IPS DF 19.7 (cell line): ENCODE measurements around the gene CD34.

Experiments used
- DNase-seq: peaks from one replicate; pipeline ENCODE4 v3.0.0-alpha.2; 2013; ENCODE audit warnings: low read depth, low spot score

Gene CD34

DNA sequence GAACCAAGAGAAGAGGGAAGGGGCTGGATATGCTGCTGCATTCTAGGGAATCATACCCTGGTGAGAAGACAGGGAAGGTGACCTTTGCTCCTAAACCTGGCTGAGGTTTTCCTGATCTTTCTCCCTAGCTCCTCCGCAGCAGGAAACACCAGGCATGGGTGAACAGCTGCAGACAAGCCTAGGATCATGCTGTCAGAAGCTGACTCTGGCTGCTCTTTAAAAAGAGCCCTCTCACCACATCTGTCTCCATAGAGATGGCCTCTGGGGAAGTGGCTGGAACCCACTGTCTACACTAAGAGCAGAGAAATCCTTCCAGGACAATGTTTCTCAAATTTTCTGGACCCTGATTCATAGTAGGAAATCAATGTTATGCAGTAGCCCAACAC, 57.6 kb downstream of the CD34 start:
- no peak for DNase-seq

DNA sequence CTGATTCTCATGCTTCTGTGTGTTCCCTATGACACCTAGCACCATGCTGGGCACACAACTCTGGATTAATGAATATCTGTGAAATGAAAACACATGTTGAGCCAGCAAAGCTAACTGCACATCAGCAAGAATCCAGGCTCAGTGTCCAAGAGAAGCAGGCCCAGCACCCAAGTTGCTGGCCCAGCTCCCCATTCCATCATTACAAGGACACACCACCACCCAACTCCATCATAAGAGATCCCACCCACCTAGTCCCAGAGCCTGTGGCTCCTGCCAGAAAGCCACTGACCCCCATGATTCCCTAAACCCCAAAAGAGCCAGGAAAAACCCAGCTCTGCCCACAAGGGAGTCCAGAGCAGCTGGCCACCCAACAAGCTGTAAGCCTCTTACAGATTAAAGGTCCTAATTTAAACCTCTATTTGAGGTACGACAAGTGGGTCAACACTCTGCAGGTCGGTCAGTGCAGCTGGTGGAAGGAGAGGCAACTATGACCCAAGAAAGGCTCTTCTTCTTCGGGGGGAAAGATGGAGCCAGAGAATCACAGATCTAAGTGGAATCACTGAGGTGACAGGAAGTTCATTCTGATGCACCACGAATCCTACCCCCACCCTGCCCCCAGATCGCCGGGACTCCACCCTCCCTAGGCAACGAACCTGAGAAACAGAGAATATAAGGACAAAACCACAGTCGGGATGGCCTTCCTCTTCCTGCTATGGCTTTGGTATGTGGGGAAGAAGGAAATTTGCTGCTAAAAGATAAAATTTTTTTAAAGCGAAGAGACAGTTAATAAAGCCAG, 58.2 kb downstream of the CD34 start:
- DNase-seq: no peak

DNA sequence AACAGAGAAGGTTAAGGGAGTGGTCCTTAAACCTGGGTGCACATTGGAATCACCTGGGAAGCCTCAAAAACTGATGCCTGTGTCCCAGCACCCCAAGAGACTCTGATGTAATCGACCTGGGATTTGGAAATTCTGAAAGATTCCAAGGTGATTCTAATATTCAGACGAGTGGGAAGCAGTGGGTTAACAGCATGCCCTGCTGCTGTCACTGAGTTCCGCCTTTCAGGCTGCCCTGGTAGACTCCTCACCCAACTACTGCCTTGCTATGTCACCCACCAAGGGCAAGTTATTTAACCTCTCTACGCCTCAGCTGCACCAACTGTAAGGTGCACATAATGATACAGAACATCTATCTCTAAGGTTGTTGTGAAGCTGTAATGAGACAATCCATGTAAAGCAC, 59.2 kb downstream of the CD34 start:
- no peak for DNase-seq

DNA sequence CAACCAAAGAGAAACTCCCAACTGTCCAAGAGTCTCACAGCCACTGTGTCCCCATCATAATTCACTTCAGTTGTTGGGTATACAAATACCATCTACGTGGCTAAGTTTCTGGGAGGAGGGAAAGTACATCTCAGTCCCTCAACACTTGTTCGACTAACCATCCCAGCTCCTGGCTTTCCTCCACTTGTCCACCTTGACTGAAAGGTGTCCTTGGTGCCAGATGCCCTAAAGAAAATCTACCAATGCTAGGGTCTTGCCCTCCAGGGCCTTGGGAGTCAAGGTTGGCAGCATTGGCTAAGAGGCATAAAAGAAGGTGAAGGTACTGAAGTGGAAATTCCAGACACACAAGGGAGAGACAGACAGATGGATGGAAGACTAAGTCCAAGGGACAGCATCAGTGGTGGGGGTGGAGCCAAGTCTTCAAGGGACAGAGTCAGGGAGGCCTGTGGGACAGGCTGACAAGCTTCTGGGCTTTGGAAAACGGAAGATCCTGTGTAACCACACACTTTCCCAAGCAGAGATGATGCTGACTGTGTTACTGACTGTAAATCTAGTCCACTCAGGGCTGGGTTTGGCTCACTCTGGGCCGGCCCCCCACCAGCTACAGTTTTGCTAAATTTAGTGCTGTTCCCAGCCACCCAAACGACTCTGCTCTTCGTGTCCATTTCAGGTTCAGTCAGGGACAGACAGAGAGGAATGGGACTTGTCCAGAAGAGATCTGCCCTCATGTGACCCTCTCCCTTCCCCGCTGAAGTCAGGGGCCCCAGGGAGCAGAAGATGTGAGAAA, 60.1 kb downstream of the CD34 start:
- no peak for DNase-seq

DNA sequence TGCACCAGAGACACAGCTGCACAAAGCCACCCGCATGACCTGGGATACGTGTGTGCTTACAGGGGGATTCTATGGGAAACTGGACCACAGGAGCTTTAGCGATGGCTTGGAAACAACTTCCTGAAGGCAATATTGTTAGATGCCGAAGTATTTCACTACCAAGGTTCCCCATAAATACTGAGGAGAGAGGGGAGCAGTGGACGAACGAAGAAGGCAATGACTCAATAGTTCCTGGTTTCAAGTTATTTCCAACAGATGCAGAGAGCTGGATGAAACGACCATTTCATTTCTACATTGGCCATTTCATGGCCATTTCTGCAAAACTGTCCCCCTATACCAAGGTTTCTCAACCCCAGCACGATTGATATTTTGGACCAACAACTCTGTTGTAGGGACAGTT, 61.3 kb downstream of the CD34 start:
- DNase-seq: no peak

DNA sequence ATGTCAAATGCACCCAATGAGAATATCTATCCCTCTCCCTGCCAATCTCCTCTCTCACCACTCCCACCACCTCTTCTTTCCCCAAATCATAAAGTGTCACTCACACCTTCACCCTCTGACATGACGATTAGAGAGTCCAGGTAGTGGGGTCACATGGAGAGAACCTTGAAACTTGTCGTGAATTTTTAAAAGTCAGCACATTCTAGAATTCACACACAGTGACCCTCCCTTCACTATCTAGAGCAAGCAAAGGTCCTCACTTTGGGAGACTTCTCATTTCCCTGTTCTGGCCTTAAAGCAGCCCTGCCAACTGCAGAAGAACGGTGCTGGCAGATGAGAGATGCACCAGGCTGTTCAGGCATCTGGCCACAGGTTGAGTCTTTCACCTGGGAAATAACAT, 61.9 kb downstream of the CD34 start:
- no peak for DNase-seq

DNA sequence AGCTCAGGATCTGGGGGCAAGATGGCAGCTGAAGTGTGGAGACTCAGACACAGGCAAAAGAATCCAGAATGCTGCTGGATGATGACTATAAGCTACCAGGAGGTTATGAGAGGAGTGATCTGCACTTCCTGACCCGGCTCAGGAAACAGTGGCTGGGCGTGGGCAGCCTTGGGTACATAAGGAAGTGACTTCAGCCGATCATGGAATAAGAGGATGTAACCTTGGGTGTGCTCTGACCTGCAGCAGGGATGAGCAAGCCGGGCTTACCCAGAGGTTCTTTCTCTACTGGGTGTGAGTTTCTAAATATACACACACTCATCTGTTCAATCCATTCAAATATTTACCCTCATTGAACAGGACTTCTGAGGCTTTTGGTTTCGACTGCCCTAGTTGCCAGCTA, 62.7 kb downstream of the CD34 start:
- DNase-seq: no peak

DNA sequence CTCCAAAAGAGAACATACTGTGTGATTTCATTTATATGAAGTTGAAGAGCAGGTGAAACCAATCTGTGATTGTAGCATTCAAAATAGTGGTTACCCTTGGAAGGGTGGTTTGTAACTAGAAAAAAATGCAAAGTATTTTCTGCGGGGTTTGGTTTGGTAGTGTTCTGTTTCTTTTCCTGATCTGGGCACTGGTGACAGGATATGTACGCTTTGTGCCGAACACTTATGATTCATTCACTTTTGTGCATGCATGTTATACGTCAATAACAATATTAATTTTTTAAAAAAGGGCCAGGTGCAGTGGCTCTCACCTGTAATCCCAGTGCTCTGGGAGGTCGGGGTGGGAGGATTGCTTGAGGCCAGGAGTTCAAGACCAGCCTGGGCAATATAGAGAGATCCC, 63.8 kb downstream of the CD34 start:
- DNase-seq: no peak

DNA sequence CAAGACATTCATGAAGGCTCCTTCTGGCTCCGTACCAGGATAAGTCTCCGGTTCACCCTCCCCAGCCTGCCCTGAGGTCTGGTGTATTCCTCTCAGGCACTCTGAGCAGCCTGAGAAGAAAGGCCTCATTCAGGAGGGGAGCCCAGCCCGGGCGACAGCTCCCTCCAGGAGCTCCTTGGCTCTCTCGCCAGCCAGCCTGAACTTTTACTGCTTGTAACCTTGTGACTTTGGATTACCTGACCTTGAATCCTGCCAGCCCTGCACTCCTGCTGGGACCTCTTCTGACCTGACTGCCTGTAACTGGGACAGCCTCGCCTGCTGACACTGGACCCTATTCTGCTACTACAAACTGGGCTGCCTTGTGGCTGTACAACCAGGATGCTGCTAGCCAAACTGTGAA, 65.8 kb downstream of the CD34 start:
- no peak for DNase-seq

DNA sequence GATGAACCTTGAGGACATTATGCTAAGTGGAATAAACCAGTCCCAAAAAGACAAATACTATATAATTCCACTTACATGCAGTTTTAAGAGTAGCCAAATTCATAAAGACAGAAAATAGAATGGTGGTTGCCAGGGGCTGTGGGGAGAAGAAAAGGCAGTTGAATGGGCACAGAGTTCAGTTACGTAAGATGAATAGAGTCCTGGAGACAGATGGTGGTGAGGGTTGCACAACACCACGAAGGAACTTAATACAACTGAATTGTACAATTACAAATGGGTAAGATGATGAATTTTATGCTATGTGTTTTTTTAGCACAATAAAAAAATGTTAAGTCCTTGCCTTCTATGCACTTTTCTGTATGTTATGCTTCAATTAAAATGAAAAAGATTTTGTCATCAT, 66.6 kb downstream of the CD34 start:
- no peak for DNase-seq

DNA sequence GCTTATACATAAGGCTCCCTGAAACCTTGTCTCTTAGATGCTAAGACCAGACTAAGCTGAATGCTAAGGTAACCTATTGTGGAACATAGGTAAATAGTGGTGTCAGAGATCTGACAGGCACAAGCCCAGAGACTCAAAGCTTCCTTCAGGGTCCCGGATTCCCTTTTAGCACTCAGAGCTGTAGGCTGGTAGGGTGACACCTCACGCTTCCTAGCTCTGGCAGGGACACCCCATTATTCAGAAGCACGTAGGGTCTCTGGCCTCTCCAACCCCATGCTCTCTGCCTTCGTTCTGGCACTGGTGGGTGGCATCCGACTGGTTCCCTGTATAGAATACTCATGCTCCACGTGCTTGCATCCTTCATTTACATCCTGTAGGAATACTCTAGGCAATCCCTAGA, 68.4 kb downstream of the CD34 start:
- DNase-seq: no peak

DNA sequence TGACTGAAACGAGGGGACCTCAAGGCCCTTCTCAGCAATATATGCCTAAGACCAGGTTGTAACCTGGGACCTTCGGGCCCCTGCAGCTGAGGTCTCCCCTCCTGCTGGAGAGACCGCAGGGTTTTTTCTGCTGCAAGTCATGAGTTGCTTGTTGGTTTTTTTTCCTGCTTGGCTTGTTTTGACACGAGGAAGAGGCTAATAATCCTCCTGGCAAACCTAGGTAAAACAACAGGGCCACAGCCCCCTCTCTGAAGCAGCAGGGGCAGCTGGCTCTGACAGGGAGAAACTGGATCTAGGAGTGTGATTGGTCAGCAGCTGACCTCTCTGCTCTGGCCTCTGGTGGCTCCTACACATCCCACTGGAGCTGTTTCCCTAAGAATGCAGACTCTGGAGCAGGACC, 69.0 kb downstream of the CD34 start:
- DNase-seq: no peak

DNA sequence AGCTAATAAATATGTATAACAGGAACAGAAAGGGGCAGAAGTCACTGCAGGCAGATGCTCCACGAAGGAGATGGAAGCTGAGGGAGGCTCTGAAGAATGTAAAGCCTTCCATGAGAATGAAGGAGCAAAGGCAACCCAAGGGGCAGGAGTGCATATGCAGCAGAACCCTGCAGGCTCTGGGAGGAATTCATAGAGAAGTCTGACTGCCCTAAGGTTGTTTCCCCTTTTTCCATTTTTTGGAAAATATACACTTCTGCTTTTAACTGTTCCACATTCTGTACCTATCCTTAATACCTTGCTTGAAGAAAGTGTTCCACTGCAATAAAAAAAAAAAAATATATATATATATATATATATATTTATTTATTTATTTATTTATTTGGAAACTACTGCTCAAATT, 69.6 kb downstream of the CD34 start:
- no peak for DNase-seq

DNA sequence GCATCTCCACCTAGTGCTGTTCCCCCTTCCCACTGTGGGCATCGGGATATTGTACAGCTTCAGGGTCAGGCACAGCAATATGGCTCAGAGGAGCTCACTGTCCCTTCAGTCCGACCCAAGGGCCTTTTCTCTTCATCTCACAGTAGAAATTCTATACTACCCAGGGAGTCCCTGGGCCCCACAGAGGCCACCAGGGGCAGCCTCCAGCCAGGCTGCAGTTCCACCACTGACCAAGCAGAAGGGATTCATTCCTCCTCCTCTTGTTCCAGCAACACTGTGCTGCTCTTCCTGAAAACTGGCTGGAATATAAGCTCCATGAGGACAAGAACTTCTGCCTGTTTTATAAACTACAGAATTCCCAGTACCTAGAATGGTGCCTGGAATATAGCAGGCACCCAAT, 70.5 kb downstream of the CD34 start:
- DNase-seq: no peak

DNA sequence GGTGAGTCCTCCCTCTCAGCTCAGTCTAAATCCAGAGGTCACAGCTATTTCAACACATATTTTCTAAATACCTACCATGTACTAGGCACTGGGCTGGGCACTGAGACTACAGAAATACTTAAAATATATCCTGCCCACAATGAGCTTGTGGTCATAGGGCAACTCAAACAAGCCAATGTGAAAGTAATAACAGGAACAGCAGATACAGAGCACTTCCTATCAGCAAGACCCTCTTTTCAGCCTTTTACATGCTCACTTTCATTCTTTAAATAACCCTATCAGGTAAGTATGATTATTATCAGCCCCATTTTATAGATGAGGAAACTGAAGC, 71.9 kb downstream of the CD34 start:
- no peak for DNase-seq

DNA sequence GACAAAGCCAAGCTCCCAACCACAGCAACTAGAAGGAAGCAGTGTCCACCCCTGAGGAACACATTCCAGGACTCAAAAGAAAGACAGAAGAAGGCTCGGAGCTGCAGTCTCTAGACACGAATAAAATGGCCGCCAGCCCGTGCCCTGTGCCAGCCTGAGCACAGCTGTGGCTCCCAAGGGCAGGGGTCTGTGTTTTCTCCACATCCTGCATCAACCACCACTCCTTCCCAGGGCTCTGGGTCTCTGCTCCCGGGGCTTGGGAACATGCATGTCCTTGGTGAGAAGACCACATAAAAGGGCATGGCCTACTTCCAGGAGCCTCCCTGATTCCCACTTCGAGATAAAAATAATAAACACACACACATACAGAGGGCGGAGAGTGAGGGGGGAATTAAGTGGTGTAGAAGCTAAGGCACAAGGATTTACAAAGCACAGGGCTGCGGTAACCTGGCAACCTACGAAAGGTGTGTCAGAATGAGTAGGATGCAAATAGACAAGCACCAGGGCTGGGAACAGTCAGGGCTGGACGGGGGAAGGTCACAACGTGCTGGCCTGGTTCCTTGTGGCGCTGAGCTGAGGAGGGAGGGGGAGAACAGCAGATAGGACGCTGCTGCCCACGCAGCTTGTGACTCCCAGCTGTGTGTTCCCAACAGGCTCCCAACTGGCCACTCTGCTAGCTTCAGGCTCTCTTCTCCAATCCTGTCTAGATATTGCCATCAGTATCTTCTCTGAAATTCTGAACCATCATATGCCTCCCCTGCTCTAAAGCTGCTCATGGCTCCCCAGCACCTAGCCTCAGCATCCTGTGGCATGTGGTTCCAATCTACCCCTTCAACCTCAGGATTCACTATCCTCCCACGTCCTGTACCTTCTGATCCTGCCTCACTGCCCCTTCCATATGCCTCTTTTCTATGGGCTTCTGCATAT, 72.5 kb downstream of the CD34 start:
- DNase-seq: no peak

DNA sequence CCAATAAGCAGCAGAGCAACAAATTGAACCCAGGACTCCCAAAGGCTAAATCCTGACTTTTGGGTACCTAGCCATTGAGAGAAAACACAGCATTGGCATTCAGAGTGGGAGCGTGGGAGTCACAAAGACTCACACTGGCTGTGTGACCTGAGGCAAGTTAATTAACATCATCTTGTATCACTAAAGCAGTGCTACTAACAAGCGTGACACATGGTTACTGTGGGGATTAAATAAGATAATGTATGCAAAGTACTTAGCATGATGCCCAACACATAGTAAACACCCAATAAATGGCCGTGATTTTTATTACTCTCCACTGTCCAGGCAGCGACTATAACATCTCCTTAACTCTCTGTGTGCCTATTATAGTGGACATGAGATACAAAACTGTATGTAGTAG, 73.3 kb downstream of the CD34 start:
- DNase-seq: no peak

DNA sequence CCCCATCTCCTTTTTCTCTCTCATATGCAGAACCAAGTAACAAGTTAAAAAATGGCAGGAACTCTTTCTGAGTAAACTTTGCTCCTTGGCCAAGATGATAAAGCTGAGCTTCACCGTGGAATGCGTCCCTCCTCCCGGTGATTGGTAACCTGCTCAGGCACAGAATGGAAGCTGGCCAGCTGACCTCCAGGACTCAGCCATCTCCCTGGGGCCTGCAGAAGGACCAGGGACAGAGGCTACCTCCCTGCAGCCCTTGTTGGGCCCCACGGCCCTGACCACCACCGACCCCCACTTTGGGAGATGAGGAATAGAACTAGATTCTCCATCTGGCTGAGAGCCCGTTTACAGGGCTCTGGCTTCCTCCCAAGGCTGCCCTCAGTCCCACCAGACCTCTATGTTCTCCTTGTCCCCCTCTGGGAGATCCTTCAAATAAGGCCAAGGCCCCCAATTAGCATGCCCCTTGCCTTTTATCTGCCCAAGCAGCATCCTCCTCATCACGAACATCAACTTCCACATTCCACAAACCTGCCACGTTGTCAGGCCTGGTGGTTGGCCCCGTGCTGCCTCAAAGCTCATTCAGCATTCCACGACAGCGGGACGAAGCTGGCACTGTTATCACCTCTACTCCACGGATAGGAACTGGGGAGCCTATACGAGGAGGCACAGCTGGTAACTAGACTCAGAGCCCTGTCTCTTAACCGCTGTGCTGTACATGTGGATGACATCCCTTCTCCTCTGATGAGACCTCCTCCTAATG, 74.2 kb downstream of the CD34 start:
- DNase-seq: no peak

DNA sequence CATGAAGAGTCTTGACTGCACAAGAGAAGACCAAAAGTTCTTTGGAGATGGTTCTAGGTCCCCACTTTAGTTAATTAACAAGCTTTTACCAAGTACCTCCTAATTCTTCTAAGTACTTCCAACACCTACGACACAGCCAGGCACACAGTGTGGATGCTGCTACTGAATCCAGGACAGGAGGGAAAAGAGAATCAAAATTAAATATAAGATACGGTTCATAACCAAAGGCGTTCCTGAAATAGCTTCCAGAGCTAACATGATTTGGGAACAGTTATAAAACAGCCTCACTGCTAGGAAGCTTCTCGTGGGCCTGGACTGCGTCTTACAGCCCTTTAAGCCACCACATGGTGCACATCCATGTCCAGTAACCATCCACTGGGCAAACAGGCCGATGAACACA, 75.0 kb downstream of the CD34 start:
- no peak for DNase-seq

DNA sequence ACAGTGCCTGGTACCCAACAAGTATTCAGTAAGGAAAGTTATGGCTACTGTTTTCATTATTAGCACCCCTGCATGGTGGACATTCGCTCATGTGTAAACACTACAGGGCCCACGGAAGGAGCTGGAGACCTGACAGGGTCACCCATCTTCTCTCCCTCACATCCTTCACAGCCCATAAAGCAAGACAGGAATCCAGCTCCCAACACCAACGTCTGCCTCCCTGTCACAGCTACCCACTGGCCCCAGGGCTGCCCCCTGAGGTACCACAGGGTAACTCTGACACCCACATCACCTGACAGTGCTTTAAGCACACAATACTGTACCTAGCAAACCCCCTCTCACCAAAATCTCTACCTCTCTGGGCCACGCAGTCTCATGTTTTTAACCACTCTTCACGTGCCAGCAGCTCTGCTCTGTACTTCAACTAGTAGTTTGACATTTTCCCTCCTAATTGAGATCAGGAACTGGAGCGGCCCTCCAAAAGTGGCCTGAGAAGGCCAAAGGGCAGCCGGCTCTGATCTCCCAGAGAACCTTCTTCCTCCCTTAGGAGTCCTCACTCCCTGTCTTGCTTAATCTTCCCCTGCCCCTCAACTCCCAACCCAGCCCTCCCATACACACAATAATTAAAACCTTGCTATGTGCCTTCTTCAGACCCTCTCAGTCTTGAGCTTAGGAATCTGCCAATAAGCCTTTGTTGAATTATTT, 76.8 kb downstream of the CD34 start:
- DNase-seq: no peak

DNA sequence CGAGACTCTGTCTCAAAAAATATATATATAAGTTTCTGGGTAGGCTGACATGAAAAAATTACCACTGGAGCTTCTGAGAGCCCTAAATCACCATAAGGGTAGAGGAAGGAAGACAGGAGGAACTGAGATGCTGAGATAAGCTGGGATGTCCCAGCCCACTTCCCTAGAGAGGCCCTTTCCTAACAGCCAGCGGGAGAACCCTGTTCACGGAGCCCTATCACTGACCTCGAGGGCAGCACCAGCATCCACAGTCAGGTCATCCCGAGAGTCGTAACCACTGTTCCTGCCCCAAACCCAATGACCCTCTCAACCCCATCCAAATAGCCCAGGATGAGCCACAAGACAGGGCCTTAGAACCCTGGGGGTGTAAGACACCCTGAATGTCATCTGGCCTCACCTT, 77.5 kb downstream of the CD34 start:
- DNase-seq: no peak
